ENCODE data around the gene PROP1.
"Not testable (repeated sequence)": the region's sequence is repeated elsewhere in the genome, so short reads cannot be mapped to it uniquely, and the experiment has no call there.

PROP1 gene

DNA sequence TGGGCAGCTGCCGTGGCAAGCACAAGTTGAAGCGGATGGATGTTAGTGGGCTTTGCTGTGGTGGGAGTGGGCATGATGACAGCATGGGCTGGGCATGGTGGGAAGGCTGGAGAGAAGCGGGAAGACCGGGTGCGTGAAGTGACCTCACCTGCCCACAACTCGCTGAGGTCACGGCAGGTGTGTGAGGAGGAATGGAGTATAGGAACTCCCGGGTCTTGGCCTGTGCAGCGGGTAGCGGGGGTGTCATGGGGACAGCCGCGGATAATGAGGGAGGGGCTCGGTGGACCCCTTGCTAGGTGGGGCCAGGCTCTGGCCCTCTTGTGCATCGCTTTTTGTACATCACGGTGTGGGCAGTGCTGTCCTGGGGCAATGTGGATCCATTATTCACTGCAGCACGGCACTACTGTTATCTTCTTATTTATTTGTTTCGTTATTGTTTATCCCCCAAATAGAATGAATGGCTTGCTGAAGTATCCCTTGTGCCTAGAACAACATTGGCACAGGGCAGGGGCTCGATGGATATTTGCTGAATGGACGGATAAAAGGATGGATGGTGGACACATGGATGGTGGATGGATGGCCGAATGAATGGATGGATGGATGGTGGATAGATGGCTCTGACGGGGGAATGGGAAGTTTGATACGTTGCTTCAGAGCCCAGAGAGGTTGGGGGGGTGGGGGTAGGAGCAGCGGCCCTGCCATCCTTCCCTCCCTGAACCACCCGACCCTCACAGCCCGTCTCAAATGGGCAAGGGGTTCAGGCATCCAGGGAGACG is 14.6 kb downstream of the PROP1 start:
- Histone ChIP-seq H3K9me3 (ENCODE audit: low read length) (no peaks in the 10 kb centered on the region), H3K4me1 (ENCODE audit: insufficient read depth, low read length) (no peaks in the 10 kb centered on the region), H3K36me3 (ENCODE audit: insufficient read depth, low read length) (no peaks in the 10 kb centered on the region), H3K4me3 (ENCODE audit: low read depth in 1 of 2, low read length in 2 of 2) (no peak overlapping the region), H3K27me3 (ENCODE audit: control insufficient read depth in 1 of 2, insufficient read depth in 2 of 2, low read length in 2 of 2) (peaks cover 13 to 43% of the 10 kb centered on the region in 2 donors), H3K9ac (ENCODE audit: low read length) (no peak overlapping the region), H3K27ac (ENCODE audit: low read depth, low read length) (no peak overlapping the region)

DNA sequence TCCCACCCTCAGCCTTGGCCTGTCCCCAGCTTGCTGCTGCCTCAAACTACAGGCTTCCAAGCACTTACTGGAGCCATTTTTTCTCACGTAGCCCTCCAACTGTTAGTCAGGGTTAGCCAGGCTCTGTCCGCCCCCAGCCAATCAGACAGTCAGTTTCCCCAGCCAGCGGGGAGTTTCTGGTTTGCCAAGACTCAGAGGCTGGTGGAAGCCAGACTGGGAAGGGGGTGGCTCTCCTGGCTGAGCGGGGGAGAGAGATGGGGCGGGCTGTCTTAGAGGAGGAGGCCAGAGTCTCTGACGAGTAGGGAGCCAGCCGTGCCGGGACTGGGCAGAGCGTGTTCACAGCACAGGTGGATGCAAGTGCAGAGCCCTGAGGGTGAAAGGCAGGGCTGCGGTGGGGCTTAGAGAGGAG is 15.3 kb downstream of the PROP1 start:
- peaks cover 13 to 43% of the 10 kb centered on the region in 2 donors for H3K27me3 ChIP-seq (ENCODE audit: control insufficient read depth in 1 of 2, insufficient read depth in 2 of 2, low read length in 2 of 2)
- no peaks in the 10 kb centered on the region for H3K4me1 ChIP-seq (ENCODE audit: insufficient read depth, low read length)
- no peak overlapping the region for H3K27ac ChIP-seq (ENCODE audit: low read depth, low read length)
- no peak overlapping the region for H3K9ac ChIP-seq (ENCODE audit: low read length)
- H3K36me3 ChIP-seq (ENCODE audit: insufficient read depth, low read length) = no peaks in the 10 kb centered on the region
- H3K9me3 ChIP-seq (ENCODE audit: low read length) = no peaks in the 10 kb centered on the region
- H3K4me3 ChIP-seq (ENCODE audit: low read depth in 1 of 2, low read length in 2 of 2) = no peak overlapping the region

DNA sequence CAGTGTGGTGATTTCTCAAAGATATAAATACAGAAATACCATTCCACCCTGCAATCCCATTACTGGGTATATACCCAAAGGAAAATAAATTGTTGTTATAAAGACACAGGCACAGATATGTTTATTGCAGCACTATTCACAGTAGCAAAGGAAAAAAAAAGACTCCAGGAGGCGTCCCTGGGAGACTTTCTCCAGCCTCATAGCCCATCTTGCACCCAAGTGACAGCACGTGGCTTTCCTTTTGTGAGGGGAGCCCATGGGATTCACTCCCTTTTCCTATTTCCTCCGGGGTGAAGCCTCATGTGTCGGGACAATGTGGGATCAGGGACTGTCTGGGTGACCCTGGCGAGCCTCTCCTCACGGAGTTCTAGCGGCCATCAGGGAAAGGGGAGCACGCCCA is 18.4 kb downstream of the PROP1 start:
- H3K4me1 ChIP-seq (ENCODE audit: insufficient read depth, low read length); H3K4me3 ChIP-seq (ENCODE audit: low read depth in 1 of 2, low read length in 2 of 2); H3K36me3 ChIP-seq (ENCODE audit: insufficient read depth, low read length); H3K27ac ChIP-seq (ENCODE audit: low read depth, low read length); H3K9me3 ChIP-seq (ENCODE audit: low read length); H3K9ac ChIP-seq (ENCODE audit: low read length): not testable (repeated sequence)
- peaks cover 5 to 20% of the 10 kb centered on the region in 2 donors for H3K27me3 ChIP-seq (ENCODE audit: control insufficient read depth in 1 of 2, insufficient read depth in 2 of 2, low read length in 2 of 2)

DNA sequence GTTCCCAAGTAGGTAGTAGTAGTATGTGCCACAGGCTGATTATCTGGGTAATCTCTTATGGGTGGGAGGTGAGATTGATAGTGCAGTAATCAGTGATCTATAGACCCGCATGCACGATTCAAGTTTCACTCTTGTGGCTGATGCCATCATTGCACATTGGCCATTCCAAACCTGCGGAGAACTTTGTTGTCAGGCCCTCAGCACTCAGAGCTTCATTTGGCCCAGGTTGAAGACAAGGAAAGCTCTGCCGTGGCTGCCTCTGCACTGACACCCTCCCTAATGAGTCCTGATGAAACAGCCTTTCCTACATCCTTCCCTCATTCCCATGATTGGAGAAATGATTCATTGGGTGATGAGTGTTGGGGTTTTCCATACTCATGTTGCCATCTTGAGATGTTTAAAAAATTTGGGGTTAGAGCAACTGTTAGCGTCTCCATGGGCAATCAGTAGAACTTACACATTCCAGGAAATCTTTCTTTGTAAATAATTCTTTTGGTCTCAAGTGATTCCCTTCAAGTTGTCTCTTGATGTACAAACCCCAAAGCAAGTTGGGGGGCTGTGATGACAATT is 22.9 kb downstream of the PROP1 start:
- no peaks in the 10 kb centered on the region for H3K4me1 ChIP-seq (ENCODE audit: insufficient read depth, low read length)
- H3K4me3 ChIP-seq (ENCODE audit: low read depth in 1 of 2, low read length in 2 of 2) = no peak overlapping the region
- H3K9ac ChIP-seq (ENCODE audit: low read length) = no peak overlapping the region
- H3K36me3 ChIP-seq (ENCODE audit: insufficient read depth, low read length) = no peaks in the 10 kb centered on the region
- no peaks in the 10 kb centered on the region for H3K9me3 ChIP-seq (ENCODE audit: low read length)
- H3K27me3 ChIP-seq (ENCODE audit: control insufficient read depth in 1 of 2, insufficient read depth in 2 of 2, low read length in 2 of 2) = no peaks in the 10 kb centered on the region
- no peak overlapping the region for H3K27ac ChIP-seq (ENCODE audit: low read depth, low read length)

DNA sequence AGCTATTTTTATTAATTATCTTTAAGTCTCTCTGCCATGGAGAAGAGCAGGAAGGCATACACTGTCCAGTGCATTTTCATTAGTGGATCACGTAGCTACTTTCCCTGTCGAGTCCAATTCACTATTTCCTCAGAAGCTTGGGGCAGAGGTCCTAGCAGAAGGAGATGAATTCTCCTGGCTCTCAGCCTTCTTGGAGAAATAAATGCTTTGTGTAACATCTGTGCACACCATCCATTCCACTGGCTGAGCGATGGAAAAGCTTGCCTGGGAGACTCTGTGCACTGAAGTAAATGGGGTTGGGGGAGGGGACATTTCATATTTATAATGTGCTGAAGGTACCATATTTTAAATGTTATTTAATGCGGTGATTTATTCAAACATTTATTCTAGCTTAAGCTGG is 23.4 kb downstream of the PROP1 start:
- no peaks in the 10 kb centered on the region for H3K4me1 ChIP-seq (ENCODE audit: insufficient read depth, low read length)
- H3K9me3 ChIP-seq (ENCODE audit: low read length) = no peaks in the 10 kb centered on the region
- no peak overlapping the region for H3K4me3 ChIP-seq (ENCODE audit: low read depth in 1 of 2, low read length in 2 of 2)
- no peaks in the 10 kb centered on the region for H3K27me3 ChIP-seq (ENCODE audit: control insufficient read depth in 1 of 2, insufficient read depth in 2 of 2, low read length in 2 of 2)
- no peak overlapping the region for H3K9ac ChIP-seq (ENCODE audit: low read length)
- H3K36me3 ChIP-seq (ENCODE audit: insufficient read depth, low read length) = no peaks in the 10 kb centered on the region
- no peak overlapping the region for H3K27ac ChIP-seq (ENCODE audit: low read depth, low read length)

DNA sequence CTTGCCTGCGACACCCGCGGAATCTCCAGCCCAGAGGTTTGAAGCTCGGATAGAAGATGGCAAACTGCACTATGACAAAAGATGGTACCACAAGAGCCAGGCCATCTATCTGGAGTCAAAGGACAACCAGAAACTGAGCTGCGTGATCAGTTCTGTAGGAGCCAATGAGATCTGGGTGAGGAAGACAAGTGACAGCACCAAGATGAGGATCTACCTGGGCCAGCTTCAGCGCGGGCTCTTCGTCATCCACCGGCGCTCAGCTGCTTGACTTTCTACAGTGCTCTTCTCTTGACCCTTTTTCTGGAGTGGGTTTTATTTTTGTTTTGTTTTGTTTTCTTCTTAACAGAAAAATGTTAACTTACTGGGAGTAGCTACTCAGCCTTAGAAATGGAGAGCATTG is 24.0 kb downstream of the PROP1 start:
- H3K4me3 ChIP-seq (ENCODE audit: low read depth in 1 of 2, low read length in 2 of 2); H3K9me3 ChIP-seq (ENCODE audit: low read length); H3K4me1 ChIP-seq (ENCODE audit: insufficient read depth, low read length); H3K27ac ChIP-seq (ENCODE audit: low read depth, low read length); H3K9ac ChIP-seq (ENCODE audit: low read length); H3K27me3 ChIP-seq (ENCODE audit: control insufficient read depth in 1 of 2, insufficient read depth in 2 of 2, low read length in 2 of 2); H3K36me3 ChIP-seq (ENCODE audit: insufficient read depth, low read length): not testable (repeated sequence)

DNA sequence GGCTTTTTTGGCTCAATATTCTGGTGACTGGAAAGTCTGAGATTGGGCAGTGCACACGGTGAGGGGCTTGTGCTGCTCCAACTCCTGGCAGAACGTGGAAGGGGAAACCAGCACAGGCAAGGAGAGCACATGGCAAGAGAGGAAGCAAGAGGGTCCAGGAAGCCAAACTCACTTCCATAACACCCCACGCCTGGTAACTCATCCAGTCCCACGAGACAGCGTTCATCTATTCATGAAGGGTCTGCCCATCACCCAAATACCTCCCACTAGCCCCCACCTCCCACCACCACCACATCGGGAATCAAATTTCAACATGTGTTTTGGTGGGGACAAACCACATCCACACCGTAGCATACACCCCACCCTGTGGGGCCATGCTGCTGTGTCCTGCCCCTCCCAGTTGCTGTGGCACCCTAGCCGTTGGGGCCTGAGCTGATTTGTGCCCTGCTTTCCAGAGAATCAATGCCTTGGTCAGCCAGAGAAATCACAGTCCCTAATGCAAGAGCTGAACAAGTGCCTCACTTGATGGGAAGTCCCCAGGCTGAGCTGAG is 27.3 kb downstream of the PROP1 start:
- no peaks in the 10 kb centered on the region for H3K36me3 ChIP-seq (ENCODE audit: insufficient read depth, low read length)
- no peak overlapping the region for H3K27ac ChIP-seq (ENCODE audit: low read depth, low read length)
- H3K4me3 ChIP-seq (ENCODE audit: low read depth in 1 of 2, low read length in 2 of 2) = no peak overlapping the region
- no peak overlapping the region for H3K9ac ChIP-seq (ENCODE audit: low read length)
- H3K4me1 ChIP-seq (ENCODE audit: insufficient read depth, low read length) = no peaks in the 10 kb centered on the region
- no peaks in the 10 kb centered on the region for H3K9me3 ChIP-seq (ENCODE audit: low read length)
- H3K27me3 ChIP-seq (ENCODE audit: control insufficient read depth in 1 of 2, insufficient read depth in 2 of 2, low read length in 2 of 2) = no peaks in the 10 kb centered on the region

DNA sequence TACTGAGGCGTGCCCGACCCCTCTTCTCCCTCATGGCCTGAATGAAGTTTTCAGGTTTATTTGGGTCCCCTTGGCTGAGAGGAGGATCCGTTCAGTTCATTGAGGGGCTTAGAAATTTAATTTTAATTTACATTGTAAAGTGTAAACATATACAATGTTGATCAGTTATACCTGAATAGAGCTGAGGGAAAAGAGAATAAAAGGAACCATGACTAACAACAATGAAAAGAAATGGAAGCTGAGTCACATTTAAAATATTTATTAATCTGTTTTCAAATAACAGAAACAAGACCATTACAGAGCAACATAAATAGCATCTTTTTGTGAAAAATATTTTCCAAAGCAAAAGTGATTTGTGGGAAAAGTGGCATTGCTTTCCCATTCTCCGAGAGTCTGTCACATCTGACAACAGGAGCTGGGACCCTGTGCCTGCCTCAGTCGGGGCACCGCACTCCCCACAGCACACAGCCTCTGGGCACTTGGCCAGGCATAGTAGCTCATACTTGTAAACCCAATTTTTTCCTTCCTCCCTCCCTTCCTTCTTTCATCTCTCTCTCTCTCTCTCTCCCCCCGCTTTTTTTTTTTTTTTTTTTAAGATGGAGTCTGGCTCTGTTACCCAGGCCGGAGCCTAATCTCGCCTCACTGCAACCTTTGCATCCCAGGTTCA is 28.7 kb downstream of the PROP1 start:
- no peaks in the 10 kb centered on the region for H3K36me3 ChIP-seq (ENCODE audit: insufficient read depth, low read length)
- H3K27me3 ChIP-seq (ENCODE audit: control insufficient read depth in 1 of 2, insufficient read depth in 2 of 2, low read length in 2 of 2) = no peaks in the 10 kb centered on the region
- no peak overlapping the region for H3K4me3 ChIP-seq (ENCODE audit: low read depth in 1 of 2, low read length in 2 of 2)
- no peak overlapping the region for H3K9ac ChIP-seq (ENCODE audit: low read length)
- no peaks in the 10 kb centered on the region for H3K9me3 ChIP-seq (ENCODE audit: low read length)
- H3K4me1 ChIP-seq (ENCODE audit: insufficient read depth, low read length) = no peaks in the 10 kb centered on the region
- no peak overlapping the region for H3K27ac ChIP-seq (ENCODE audit: low read depth, low read length)

DNA sequence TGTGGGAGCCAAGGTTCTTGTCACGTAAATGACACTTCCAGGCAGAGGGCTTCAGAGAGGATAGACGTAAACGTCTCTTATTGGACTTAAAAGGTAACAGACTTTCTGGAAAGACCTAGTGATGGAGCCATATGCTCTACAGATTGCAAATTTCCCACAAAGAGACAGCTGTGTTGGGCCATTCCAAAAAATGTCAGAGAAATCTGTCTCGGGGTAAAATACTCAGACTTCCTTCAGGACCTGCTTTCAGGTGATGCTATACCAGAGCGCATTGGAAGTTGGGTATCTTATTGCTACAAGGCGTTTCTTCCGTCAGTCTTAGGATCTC is 29.2 kb downstream of the PROP1 start:
- H3K9ac ChIP-seq (ENCODE audit: low read length) = no peak overlapping the region
- no peaks in the 10 kb centered on the region for H3K9me3 ChIP-seq (ENCODE audit: low read length)
- no peaks in the 10 kb centered on the region for H3K27me3 ChIP-seq (ENCODE audit: control insufficient read depth in 1 of 2, insufficient read depth in 2 of 2, low read length in 2 of 2)
- no peak overlapping the region for H3K4me3 ChIP-seq (ENCODE audit: low read depth in 1 of 2, low read length in 2 of 2)
- H3K27ac ChIP-seq (ENCODE audit: low read depth, low read length) = no peak overlapping the region
- H3K4me1 ChIP-seq (ENCODE audit: insufficient read depth, low read length) = no peaks in the 10 kb centered on the region
- no peaks in the 10 kb centered on the region for H3K36me3 ChIP-seq (ENCODE audit: insufficient read depth, low read length)

DNA sequence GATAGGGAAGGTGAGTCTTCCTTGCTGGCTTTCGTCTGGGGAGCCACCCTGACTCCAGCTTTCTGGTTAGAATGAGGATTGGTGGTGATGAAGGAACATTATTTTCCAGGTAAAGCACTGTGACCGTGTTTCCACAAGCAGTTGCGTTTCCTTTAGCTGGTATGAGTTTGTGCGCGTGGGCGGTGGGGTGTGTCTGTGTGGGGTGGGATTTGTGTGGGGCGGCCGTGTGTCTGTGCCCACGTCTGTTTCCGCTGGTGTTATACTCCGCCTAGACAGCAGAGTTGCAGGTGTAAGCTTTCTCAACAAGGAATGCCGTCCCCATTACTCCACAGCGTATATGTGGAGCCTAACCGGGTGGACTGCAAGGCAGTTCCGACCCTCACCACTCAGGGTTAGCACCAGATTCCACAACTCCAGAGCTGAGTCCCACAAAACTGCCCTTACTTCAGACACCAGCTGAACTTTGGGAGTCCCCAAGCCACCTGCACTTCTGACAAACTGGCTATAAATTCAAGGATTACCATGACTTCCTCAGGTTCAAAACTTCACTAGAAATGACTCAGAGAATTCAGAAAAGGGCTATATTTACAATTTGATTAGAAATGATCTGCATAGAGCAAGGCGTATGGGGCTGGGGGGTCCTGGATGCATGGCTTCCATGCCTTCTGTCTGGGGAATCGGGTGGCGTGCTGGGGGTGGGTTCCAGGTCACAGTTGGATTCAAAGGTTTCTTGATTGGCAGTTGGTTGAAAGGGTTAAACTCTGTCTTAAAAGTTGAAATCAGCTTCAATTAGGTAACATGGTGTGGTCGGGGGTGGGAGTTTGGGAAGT is 29.8 kb downstream of the PROP1 start:
- Histone ChIP-seq H3K4me3 (ENCODE audit: low read depth in 1 of 2, low read length in 2 of 2) (no peak overlapping the region), H3K27ac (ENCODE audit: low read depth, low read length) (no peak overlapping the region), H3K9me3 (ENCODE audit: low read length) (no peaks in the 10 kb centered on the region), H3K9ac (ENCODE audit: low read length) (no peak overlapping the region), H3K4me1 (ENCODE audit: insufficient read depth, low read length) (no peaks in the 10 kb centered on the region), H3K27me3 (ENCODE audit: control insufficient read depth in 1 of 2, insufficient read depth in 2 of 2, low read length in 2 of 2) (no peaks in the 10 kb centered on the region), H3K36me3 (ENCODE audit: insufficient read depth, low read length) (no peaks in the 10 kb centered on the region)

DNA sequence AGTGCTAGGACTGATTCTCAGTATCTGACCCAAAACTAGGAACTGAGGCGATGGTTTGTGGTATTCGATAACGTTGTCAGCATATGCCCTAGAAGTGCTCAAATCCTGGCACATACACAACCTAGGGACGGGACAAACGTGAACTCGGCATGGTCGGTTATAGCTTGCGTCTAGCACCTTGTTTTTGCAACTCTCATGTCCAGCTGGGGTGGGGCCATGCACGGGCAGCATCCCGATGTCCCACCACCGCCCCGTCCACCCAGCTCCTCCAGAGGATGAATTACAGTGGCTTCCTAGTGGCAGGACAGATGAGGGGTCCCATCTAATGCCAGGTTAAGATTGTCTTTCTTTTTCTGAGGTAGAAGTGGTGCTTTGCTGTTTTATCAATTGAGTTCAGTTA is 31.6 kb downstream of the PROP1 start:
- no peak overlapping the region for H3K4me3 ChIP-seq (ENCODE audit: low read depth in 1 of 2, low read length in 2 of 2)
- H3K9ac ChIP-seq (ENCODE audit: low read length) = no peak overlapping the region
- no peaks in the 10 kb centered on the region for H3K36me3 ChIP-seq (ENCODE audit: insufficient read depth, low read length)
- H3K27me3 ChIP-seq (ENCODE audit: control insufficient read depth in 1 of 2, insufficient read depth in 2 of 2, low read length in 2 of 2) = no peaks in the 10 kb centered on the region
- no peaks in the 10 kb centered on the region for H3K9me3 ChIP-seq (ENCODE audit: low read length)
- H3K4me1 ChIP-seq (ENCODE audit: insufficient read depth, low read length) = no peaks in the 10 kb centered on the region
- H3K27ac ChIP-seq (ENCODE audit: low read depth, low read length) = no peak overlapping the region

All from muscle layer of colon (tissue), 2 donors.